KOPT-K1 (cell line): Measurements from ENCODE around the gene ANO9.

Experiments
- H3K27ac ChIP-seq: fragments of 200-600 bp; sonication (generic); 2 replicates; pipeline ENCODE4 v1.5.1; 2016; ENCODE audit warnings: antibody characterized with exemption, mild to moderate bottlenecking, low read depth, low read length; ENCODE audit not compliant: poor library complexity, severe bottlenecking
- H3K36me3 ChIP-seq: fragments of 200-600 bp; sonication (generic); 2 replicates; pipeline ENCODE4 v1.5.1; 2017; ENCODE audit warnings: antibody characterized with exemption, mild to moderate bottlenecking, low read length, moderate library complexity; ENCODE audit not compliant: insufficient read depth
- H3K9me3 ChIP-seq: fragments of 200-600 bp; sonication (generic); 2 replicates; pipeline ENCODE4 v1.5.1; 2017; ENCODE audit warnings: antibody characterized with exemption, low read length, mild to moderate bottlenecking; ENCODE audit not compliant: insufficient read depth, poor library complexity, severe bottlenecking

The ANO9 gene

GRCh38 chr11:461626-462025 is 19.8 kb upstream of the ANO9 start:
- peaks cover 75% of the 10 kb centered on the region for H3K36me3 ChIP-seq
- no peaks in the 10 kb centered on the region for H3K9me3 ChIP-seq
- H3K27ac ChIP-seq = no peak overlapping the region

DNA sequence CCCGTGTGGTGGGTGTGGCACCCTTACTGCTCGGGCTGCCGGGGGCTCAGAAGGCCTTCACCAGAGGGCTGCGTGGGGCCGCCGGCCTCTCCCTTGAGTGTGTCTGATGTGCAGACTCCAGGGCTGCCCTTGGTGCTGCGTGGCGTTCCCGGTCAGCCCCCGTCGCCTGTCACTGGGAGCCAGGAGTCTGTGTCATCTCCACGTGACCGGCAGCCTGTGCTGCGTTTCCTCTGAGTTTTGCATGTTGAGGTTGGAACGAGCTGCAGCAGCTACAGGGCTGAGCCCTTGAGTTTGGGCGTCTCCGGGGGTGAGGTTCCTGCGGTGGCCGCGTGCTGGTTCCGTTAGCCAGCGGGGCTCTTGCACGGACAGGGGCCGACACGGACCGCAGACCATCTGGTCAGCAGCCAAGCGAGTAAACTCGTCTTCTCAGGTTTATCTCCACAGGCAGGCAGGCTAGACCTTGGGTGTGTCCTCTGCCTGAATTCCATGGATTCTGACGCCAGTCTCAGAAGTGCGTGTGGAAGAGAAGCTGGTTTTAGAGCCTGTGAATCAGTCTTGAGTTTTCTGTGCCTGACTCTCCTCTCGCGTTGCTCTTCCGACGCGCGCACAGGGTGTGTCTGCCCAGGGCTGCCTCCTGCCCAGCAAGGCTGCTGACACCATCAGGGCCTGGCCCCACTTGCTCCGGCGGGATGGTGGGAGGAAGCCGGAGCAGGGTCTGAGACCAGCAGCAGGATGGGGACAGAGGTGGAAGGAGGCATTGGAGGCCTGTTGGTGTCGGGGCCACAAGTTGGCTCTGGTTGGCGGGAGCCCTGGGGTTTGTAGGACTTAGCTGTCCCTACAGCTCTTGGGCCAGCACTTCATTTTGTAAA is 18.8 kb upstream of the ANO9 start:
- Histone ChIP-seq H3K27ac (no peak overlapping the region), H3K9me3 (no peaks in the 10 kb centered on the region), H3K36me3 (peaks cover 79% of the 10 kb centered on the region; the same call in 1 of the 2 replicates)

DNA sequence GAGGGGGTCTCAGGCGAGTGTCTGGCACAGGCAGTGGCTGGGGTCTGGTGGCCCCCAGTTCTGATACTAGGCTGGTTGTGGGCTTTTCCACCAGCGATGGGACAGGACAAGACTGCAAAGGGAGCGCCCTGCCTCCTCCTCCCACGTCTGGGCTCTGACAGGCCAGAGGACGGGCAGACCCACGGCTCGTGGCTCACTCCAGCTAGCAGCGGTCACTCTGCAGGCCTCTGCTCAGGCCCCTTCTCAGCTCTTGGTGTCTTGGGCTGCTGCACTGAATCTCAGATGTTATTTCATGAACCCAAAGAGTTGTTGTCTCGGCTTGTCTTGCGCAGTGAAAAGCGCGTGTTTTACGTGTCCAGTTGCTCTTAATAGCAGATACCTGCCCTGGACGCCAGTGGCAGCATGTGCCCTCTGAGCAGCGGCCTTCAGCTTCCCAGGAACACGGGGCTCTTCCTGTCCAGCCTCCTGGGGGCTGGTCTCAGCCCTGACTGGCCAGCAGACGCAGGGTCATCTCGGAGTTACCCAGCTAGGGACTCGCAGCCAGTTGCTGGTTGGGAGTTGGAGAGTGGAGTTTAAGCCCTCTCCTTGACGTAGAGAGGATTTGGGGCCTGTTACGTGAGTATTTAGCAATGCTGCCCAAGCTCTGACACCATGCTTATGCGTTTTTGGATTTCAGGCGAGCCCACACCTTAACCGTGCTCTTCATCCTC is 17.9 kb upstream of the ANO9 start:
- H3K36me3 ChIP-seq = peaks cover 80% of the 10 kb centered on the region; the same call in 1 of the 2 replicates
- no peak overlapping the region for H3K27ac ChIP-seq
- no peaks in the 10 kb centered on the region for H3K9me3 ChIP-seq

- H3K27ac ChIP-seq = no peak overlapping the region
- H3K9me3 ChIP-seq = no peaks in the 10 kb centered on the region
- peaks cover 89% of the 10 kb centered on the region for H3K36me3 ChIP-seq
Observed at GRCh38 chr11:457111-457760, 15.4 kb upstream of the ANO9 start.

GRCh38 chr11:456533-456932 is 14.7 kb upstream of the ANO9 start:
- H3K27ac ChIP-seq = no peak overlapping the region
- H3K36me3 ChIP-seq = peaks cover 86% of the 10 kb centered on the region
- H3K9me3 ChIP-seq = no peaks in the 10 kb centered on the region

DNA sequence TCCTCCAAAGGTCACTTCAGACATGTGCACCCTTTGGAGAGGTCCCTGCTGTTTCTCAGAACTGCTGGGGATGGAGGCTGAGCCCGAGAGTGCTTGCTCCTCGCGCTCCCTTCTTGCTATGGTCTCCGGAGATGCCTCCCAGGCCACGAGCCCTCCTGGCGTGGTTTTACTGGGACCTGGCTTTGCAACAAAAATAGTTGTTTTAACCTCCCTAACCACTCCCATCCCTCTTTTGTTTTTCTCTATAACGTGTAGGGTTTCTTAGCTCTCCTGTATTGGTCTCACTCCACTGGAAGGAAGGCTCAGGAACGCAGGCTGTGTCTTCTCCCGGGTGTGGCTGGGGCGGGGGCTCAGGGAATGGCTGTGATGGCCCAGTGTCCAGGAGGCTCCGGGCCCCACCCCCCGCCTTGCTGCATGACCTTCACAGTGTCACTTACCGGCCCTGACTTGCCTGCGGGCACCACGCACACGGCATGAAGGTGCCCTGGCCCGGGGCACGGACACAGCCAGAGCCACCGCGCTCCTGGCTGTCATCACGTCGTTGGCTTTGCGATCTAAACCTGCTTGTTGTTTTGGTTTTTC is 13.8 kb upstream of the ANO9 start:
- H3K27ac ChIP-seq = no peak overlapping the region

GRCh38 chr11:454801-455565 is 13.2 kb upstream of the ANO9 start:
- H3K9me3 ChIP-seq = no peaks in the 10 kb centered on the region
- peaks cover 72% of the 10 kb centered on the region for H3K36me3 ChIP-seq
- no peak overlapping the region for H3K27ac ChIP-seq

More for the DNA sequence above, 13.8 kb upstream of the ANO9 start:
- peaks cover 79% of the 10 kb centered on the region for H3K36me3 ChIP-seq
- no peaks in the 10 kb centered on the region for H3K9me3 ChIP-seq

- Histone ChIP-seq H3K36me3 (peaks cover 62% of the 10 kb centered on the region), H3K27ac (no peak overlapping the region), H3K9me3 (no peaks in the 10 kb centered on the region)
Observed at GRCh38 chr11:454043-454442, 12.2 kb upstream of the ANO9 start.

GRCh38 chr11:453564-453963 is 11.8 kb upstream of the ANO9 start:
- no peaks in the 10 kb centered on the region for H3K9me3 ChIP-seq
- H3K36me3 ChIP-seq = peaks cover 58% of the 10 kb centered on the region
- no peak overlapping the region for H3K27ac ChIP-seq

DNA sequence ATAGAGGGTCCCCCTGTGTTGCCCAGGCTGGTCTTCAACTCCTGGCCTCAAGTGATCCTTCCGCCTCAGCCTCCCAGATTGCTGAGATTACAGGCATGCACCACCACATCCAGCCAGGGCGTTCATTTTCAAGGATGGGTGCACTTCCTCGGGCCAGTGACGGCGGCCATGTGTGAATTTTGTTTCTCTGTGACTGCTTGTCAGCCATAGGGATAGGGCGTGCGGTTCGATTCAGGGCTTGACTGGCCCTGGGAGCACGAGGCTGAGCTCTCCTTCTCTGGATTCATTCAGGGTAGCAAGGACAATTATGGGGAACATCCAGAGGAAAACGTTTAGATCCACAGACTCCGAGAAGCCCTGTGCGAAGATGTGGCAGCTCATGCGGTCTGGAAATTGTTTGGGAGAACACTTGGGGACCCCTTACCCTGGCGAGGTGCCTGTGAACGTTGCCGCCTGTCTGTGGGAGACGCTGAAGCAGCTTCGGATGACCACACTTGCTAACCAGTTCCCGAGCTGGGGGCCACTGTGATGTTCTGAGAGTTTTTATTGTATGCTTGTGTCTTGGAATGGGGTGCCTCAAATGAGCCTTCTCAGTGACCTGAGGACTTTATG is 11.2 kb upstream of the ANO9 start:
- Histone ChIP-seq H3K36me3 (peaks cover 56% of the 10 kb centered on the region), H3K27ac (no peak overlapping the region), H3K9me3 (no peaks in the 10 kb centered on the region)

GRCh38 chr11:452203-452744 is 10.5 kb upstream of the ANO9 start:
- Histone ChIP-seq H3K27ac (no peak overlapping the region), H3K36me3 (peaks cover 50% of the 10 kb centered on the region), H3K9me3 (no peaks in the 10 kb centered on the region)

GRCh38 chr11:451738-452137 is 9.9 kb upstream of the ANO9 start:
- Histone ChIP-seq H3K9me3 (no peaks in the 10 kb centered on the region), H3K36me3 (peaks cover 45% of the 10 kb centered on the region), H3K27ac (no peak overlapping the region)

DNA sequence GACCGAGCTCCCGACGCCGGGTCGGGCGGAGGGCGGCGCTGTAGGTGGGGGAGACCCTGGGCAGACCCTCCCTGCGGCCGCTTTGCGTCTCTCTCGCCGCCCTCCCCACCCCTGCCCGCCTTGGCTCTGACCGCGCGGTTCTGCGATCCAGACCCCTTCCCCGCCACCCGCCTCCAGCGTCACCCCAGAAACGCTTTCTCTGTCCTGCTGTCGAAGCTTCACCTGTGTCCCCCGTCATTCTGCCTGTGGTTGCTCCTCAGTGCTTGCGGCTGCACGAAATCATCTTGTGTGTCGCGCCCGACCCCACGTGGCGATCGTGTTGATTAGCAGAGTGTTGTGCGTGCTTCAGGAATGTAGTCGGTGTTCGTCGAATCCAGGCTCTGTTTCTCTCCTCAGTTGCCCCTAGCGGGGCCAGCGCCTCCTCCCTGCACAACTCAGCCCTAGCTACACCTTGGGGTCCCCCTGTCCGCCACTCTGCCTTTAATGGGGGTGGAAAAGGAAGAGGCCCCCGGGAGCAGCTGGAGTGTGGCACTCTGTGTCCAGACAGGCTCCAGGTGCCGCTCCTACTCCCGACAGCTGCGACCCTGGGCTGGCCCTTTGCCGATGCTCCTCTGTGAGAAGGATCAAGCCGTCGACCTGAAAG is 9.1 kb upstream of the ANO9 start:
- peak overlapping the region; percentile 68 for H3K27ac ChIP-seq
- H3K36me3 ChIP-seq = peaks cover 37% of the 10 kb centered on the region
- no peaks in the 10 kb centered on the region for H3K9me3 ChIP-seq
